NCI-H1417 (cell line): ENCODE results near the gene AFAP1.

Experiments
- DNase-seq, 3 experiments: peaks; one replicate each; lab custom pipeline; 2025; lab: John Stamatoyannopoulos, UW

The AFAP1 gene

GRCh38 chr4:7967501-7968261, 28.0 kb upstream of the AFAP1 start:
- DNase-seq, result no peak

- DNase-seq, result no peak
Observed at GRCh38 chr4:7967063-7967440, 27.4 kb upstream of the AFAP1 start.

- DNase-seq, result no peak
Observed at GRCh38 chr4:7966281-7967062, 26.8 kb upstream of the AFAP1 start.

- no peak for DNase-seq
Observed at GRCh38 chr4:7964890-7965662, 25.4 kb upstream of the AFAP1 start.

GRCh38 chr4:7964459-7964858, 24.8 kb upstream of the AFAP1 start:
- DNase-seq, result no peak

GRCh38 chr4:7963691-7964090, 24.0 kb upstream of the AFAP1 start:
- DNase-seq, result no peak

- no peak for DNase-seq
Observed at GRCh38 chr4:7962609-7963508, 23.2 kb upstream of the AFAP1 start.

- peak in 1 of 3 experiments; percentile 45 for DNase-seq
Observed at GRCh38 chr4:7960790-7961655, 21.4 kb upstream of the AFAP1 start.

GRCh38 chr4:7960017-7960789, 20.5 kb upstream of the AFAP1 start:
- no peak for DNase-seq

GRCh38 chr4:7959078-7959477, 19.4 kb upstream of the AFAP1 start:
- DNase-seq, result no peak

- DNase-seq, result no peak
Observed at GRCh38 chr4:7956934-7957656, 17.4 kb upstream of the AFAP1 start.

GRCh38 chr4:7956270-7956808, 16.7 kb upstream of the AFAP1 start:
- DNase-seq, result no peak

GRCh38 chr4:7955393-7955792, 15.7 kb upstream of the AFAP1 start:
- no peak for DNase-seq

- no peak for DNase-seq
Observed at GRCh38 chr4:7952615-7953014, 13.0 kb upstream of the AFAP1 start.

GRCh38 chr4:7950301-7951092, 10.8 kb upstream of the AFAP1 start:
- DNase-seq, result no peak

- no peak for DNase-seq
Observed at GRCh38 chr4:7949759-7950158, 10.1 kb upstream of the AFAP1 start.

GRCh38 chr4:7947927-7948326, 8.3 kb upstream of the AFAP1 start:
- DNase-seq, result no peak
